GM19463 (cell line): Measurements from ENCODE around the gene APCDD1L.

Experiments
- ATAC-seq: cut with Tn5 transposase; IDR thresholded peaks from one replicate; pipeline ENCODE4 v1.9.1; 2021; ENCODE audit warnings: mild to moderate bottlenecking, moderate library complexity; ENCODE audit not compliant: unreplicated experiment

The APCDD1L gene

DNA sequence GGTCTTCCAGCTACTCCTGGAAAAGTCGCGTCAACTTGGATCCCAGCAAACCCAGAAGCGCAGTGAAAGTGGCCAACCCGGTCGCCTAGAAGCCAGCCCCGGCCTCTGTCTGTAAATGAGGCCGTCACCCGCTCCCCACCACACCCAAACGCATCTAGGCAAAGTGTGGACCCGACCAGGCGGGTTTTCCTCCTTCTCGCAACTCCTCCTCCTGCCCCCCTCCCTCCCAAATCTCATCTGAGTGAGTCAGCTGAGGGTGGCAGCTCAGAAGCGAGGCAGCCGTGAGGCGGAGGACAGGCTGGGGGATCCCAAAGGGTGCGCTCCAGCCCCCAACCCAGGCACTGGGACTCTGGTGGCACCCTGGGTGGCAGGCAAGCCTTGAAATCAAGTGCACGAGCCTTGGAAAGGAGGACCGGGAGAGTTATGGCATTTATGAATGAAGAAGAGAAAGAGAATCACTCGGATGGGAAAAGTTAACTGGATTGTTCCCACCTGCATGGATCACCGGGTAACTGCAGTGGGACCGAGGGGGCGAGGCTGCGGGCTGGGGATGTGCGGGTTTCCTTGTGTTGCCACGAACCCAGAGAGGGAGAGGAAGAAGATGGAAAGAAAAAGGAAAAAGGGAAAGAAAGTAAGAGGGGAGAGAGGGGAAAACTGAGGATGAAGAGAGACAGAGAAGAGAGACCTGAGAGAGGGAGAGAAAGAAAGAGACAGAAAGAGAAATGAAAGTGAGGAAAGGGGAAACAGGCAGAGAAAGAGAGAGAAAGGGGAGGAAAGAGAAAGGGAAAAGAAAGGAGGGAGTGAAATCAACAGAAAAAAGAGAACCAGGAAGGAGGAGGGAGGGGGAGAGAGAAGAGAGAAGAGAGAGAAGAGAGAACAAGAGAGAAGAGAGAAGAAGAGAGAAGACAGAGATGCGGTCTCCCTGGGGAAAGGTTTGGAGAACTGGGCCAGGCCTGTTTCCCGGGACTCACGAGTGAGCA is at the start of gene APCDD1L:
Gene APCDD1L (minus strand): TSS at position 167 of the 980 bp plus-strand sequence. CDS start 692 bp downstream, outside the sequence.
- no peak for ATAC-seq

DNA sequence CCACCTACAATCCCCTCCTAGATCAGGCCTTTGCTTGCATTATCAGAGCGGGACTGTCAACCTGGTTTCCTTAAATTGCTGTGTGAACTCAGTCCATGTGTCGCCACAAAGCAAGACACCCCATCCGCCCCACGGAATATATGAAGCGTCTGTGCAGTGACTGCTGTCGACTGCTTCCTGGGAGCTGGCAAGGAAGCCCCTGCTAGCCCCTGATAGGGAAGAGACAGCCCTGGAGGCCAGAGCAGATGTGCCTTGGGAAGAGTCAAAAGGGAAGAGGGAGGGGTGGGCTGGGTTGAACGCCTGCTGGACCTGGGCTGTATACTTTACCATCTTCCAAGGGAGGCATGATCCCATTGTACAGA is 44.1 kb upstream of the APCDD1L start:
- ATAC-seq, result no peak

DNA sequence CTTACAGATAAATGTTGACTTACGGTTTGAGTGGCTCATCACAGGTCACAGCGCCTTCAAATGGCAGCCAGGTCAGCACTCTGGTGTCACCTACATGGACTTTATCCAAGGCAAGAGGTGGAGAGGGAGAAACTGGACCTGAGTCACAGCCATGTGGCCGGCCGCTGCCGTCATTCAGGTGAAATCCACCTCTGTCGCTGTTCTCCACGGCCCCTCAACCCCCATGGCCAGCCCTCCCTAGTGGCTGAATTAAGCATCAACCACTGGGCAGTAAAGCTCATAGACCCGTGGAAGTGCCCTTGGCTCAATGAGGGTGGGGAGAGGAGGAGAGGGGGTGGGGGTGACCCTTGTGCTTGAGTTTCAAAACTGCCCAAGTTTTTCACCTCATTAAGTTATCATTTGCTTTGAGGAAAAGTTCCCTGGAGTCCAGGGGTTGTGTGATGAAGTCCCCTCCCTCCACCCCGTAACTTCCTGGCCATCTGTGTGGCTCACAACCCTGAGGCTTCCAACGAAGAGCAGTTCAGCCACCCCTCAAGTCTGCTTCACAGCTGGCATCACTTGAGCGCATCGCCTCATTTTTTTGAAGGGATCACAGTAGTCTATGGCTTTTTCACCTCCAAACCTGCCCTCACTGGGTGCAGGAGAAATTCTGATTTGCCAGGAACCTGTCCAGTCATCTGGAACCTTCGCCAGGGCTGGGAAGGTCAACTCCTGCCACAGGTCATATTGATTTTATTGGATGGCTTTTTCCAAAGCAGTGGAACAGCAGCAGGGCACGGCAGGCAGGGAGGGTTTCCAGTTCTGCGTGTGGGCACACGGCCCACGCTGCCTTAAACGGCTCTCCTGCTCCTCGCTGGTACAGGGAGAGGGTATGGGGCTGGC is 43.5 kb upstream of the APCDD1L start:
- ATAC-seq, result no peak

DNA sequence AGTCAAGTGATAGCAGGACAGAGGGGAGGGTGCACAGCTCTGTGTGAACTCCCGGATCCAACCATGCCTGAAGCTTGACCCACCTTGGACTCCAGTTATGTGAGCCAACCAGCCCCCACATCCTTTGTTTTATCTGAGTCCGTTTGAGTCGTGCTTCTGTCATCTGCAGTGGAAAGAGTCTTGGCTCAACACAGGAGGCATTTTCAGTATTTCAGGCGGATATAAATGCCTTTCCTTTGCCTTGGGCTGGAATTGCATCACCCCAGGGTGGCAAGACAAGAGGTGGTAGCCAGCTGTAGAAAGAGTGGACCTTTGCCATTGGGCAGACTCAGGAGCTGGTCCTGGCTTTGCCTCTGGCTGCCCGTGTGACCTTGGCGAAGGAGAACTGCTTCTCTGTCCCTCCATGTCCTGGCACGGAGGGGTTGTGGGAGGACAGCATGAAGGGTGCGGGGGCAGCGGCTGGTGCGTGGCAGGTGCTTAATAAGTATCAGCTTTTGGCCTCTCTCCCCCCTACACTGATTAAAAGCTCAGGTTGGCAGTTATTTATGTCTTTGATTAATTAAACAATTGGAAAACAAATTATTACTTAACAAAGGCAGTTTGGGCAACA is 42.6 kb upstream of the APCDD1L start:
- no peak for ATAC-seq

DNA sequence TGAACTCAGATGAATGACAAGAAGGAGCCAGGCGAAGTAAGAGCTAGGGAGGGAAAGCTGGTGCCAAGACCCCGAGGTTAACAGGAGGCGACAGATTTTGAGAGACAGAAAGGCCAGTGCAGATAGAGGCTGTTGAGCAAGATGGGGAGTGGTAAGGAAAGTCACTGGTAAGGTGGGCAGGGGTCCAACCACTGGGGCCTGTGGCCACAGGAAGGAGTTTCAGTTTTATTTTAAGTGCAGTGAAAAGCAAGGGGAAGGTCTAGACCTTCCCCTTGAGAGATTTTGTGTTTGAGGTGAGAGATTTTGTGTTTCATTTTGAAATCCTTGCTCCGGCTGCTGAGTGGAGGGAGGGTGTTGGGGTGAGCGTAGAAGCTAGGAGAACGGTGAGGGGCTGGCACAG is 41.8 kb upstream of the APCDD1L start:
- ATAC-seq, result no peak

DNA sequence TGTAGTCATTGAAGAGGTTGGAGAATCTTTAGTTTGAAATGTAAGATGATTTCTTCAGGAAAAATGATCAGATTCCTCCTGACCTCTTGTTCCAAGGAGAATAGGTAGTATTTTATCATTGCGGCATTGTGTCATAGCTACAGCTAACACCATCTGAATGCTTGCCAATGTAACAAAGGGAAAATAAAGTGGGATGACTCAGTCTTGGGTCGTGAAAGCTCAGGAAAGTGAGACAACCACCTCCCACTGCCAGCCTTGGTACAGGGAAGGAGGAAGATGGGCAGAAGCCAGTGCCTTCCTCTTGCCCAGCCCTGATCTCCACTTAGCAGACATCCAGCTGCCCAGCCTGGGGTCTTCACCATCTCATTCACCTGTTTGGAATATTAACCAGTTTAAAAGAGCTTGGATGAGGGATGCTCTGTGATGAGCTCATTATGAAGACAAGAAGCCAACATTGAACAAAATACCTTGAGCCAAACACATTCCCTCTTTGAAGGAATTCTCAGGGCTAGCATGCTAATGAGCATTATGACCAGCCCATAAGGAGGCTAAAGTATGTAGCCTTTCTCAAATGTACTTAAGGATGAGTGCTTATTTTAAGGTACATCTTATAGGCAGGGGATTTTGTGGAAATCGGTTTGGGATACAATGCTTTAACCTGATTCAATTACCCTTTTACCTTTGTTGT is 40.0 kb upstream of the APCDD1L start:
- ATAC-seq, result no peak

DNA sequence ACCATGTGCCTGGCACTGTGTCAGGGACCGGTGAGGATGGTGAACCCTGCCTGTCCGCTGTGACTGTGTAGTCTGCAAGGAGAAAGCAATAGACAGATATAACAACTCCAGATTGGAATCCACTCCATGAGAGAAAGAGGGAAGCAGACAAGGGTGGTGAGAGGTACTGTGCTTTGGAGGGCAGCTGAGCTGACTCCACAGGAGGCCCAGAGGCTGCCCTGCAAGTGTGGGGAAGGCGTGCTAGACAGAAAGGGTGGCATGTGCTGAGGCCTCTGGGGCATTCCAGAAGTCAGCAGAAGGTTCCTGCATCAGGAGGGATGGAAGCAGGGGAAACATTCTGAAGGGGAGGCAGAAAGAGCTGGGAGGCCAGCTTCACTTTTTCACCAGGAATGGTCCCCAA is 39.3 kb upstream of the APCDD1L start:
- no peak for ATAC-seq

DNA sequence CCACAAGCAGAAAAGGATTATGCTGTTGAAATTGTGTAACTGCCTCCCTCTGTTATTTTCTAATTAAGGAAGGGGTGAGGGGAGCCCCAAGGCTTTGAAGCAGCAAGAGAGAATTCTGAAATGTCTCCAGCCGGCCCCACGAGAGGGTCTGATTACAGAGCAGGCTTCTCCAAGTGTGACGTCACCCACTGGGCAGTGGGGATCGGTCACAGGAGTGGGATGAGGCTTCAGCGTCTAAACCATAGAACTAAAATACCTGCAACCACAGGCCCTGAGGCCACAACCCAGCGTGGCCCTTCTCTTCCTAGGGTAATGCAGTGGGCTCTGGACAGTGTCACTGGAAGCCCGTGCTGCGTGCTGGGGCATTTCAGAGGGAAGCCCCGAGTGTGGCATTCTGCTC is 38.6 kb upstream of the APCDD1L start:
- no peak for ATAC-seq

DNA sequence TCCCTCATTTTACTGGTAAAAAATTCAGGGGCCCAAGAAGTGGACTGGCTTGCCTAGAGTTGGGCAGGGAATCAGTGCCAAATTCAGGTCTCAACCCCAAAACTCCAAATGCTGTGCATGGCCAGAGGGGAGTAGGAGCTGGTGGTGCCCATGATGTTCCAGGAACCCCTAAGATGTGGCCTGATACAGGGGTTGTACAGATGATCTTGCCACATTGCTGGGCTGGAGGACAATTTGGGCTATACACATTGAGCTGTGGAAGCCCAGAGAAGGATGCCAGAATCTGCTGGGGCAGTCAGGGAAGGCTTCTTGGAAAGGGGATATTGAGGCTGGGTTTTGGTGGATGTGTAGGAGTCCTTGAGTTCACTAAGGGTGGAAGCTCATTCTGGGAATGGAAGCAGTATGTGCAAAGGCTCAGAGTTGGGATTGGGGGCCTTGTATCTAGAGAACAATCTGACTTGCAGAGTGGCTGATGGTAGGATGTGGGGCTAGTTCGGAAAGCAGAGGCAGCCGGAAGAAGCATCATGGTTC is 38.0 kb upstream of the APCDD1L start:
- no peak for ATAC-seq

DNA sequence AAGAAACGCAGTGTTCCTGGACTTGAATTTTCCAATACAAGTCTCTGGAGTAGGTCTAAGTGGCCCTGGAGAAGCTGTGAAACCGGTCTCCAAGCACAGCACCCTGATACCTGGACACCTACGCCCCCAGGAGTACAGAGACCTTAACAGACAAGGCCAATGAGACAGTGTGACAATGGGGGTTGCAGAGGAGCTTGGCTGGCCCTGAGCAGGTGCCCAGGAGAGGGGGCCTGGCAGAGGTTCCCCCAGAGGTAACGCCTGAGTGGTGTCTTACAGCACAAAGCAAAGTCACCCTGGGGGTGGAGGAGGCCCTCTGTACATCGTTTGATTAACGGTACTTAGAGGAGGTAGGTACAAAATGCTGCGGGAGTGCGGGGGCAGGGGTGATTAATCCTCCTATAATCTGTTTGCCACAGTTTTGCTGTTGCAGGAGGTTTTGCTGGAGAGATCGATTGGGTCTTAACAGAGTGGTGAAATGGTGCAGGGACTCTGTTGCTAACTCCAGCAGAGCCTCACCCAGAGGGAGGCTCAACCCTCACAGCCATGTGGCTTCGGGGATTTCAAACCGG is 37.3 kb upstream of the APCDD1L start:
- ATAC-seq, result no peak

DNA sequence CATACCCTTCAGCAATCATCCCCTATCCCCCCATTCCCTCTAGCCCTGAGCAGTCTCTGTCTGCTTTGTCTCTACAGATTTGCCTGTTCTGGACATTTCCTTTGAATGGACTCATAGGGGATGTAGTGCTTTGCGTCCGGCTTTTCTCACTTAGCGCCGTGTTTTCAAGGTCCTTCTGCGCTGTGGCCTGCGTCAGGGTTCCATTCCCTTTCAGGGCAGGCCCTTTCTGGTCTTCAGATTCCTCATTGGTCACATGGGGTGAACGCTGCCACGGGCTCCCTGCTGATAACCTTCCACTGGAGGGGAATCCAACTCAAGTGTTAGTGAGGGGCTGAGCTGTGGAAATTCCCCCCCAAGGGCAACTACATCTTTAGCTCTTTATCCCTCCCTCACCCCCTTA is 36.4 kb upstream of the APCDD1L start:
- ATAC-seq, result no peak

DNA sequence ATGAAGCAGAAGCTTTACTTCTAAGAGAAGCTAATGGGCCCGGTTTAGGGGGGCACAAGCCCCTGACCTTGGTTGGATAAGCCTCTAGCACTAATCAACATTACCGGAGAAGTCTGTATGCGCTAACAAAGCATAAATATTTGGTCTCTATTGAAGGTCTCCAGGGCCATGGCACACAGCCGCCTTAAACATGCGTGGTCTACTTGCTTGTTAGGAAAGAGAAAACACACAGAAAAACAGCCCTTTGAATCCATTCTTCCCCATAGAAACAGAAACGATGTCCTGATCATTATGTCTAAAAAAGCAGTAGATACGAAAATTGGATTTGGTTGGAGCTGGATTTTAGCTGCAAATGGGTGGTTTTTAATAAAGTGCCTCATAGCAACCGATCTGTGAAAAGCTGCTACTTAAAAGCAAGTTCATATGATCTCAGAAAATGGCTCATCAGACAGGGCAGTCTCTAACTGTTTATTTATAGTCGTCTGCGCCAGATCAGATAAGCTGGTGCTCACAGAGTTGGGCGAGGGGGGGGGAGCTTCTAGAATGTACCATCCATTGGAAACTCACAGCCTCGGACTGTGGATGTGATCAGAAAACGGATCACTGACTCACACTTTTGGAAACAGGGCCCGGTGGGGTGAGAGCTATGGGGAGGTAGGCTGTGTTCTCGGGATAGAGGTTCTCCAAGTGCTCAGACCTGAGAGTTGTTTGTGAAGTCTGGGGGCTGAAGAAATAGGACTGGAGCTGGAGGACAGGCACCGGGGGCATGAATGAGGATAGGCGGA is 35.3 kb upstream of the APCDD1L start:
- ATAC-seq, result no peak

DNA sequence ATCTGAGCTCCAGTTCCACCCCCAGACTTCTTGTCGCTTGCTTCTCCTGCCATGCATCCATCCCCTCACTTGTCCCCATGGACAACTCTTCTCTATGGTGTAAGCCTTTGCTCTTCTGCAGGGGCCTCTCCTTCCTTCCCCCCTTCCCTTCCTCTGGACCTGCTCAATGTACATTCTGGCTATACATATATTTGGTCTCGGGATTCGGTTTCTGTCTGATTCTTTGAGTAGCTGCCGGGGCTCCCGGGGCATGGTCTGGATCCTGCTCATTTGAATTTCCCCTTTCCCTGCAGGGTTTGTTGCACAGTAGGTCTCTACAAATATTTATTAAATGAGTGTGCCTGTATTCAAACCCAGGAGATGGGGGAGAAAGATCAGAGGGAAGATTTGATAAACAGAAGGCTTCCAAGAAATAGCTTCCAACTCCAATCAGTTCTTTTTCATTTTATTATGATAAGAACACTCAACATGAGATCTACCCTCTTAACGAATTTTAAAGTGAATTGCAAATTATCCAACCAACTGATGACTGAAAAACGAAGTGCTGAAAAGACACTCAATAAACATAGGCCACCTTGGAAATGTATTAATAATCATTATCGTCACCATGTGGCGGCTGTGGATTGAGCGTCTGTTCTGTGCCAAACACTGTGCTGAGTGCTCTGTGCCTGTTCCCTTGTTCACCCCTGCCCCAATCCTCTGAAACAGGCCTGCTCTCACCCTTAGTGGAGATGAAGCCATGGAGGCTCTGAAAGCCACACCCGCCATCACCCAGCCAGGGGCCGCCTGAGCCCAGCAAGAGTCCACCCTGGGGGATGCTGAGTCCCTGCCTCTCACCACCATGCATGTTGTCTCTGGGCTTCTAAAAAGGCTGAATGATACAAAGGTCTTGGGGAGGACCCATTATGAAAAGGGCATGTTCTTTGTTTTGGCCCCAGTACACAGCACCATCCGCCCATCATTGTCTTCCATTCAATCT is 34.3 kb upstream of the APCDD1L start:
- ATAC-seq, result no peak

DNA sequence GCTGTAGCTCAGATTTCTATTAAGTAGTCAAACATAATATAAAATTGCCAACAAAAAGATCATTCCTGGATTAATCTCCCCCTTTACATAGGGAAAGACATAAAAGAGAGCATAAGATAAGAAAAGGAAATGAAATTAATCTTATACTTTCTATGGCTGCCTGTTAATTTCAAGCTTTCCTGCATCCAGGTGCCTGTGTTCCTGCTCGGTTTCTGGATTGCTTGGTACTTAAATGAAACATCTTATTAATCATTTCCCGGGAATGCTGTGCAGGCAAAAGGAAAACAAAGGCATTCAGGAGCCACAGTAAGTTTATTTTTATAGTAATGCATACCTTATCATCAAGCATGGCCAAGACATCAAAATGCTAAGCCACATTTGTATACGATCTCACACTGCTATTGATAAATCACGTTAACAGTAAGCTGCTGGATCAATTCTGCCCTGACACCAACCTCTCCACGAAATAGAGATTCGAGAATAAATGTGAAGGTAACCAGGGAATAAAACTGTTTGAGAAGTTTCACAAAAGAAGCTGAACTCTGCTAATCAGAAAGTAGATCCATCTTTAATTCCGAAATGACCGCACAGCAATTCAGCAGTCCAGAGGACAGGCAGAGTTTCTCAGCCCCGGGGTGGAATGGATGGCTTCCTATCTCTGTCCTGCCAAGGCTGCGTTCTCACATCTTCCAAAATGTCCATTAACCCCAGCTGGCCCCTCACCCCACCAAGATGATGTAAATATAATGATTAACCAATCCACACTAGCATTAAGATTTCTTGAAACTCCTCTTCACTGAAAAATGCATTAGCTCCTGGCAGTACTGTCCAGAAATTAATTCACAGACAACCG is 32.6 kb upstream of the APCDD1L start:
- ATAC-seq, result no peak

DNA sequence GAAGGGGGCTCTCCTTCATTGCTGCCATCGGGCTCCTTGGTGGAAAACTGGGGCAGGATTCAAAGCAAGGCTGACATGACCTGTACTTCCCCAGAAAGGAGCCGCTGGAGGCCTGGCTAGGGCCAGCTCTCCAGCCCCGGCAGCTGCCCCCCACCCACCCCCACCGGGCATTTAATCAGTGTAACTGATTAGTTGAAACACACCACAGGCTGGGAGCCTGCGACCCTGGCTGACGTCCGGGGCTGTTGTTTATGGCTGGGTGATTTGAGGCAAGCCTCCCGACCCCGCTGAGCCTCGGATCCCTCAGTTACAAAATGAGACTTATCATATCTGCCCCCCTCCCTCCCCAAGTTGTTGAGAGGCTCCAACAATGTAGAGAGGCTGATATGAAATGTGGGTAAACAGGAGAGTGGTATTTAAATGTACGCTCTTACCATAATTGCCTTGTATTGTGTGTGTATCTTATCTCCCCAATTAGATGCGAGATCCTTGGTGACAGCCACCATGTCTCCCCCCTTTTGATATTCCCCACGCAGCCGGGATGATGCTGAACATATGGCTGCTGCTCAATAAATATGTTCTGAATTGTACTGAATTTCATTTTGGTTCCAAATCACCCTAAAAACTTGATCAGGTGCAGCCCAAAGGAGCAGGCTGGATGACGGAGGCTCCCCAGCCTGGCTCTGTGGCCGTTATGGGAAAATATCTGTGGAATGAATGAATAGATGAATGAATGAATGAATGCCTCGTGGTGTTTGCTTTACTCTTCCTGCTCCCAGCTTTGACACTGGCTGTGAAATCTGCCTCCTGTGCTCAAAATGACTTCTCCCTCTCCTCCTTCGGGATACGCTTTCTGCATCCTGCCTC is 31.8 kb upstream of the APCDD1L start:
- no peak for ATAC-seq

DNA sequence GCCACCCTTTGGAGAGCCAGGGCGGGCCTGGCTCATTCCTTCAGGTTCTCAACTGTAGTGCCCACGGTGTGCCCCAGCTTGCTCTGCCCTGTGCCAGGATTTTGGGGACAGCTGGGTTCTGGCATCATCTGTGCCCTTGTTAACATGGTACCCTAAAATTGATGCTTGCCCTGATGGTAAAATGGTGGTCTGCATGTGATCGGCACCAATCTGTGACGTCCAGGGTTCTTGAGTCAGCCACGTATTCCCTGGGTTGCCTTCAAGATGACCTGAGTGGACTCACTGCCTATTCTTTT is 31.2 kb upstream of the APCDD1L start:
- ATAC-seq, result no peak
